A549 (cell line): ENCODE results near the gene EVPL. TPM values are rescaled to one million over a fixed set of nuclear protein-coding genes. Genes with fewer than 3 reads are reported as not detected.

Source experiments
- ATAC-seq, 2 experiments: fragments of 200-7000 bp in 1 of 2; fragments of >200 bp in 1 of 2; cut with Nextera tagmentation in 1 of 2; cut with Tn5 transposase in 1 of 2; 3 replicates each; pipeline versions ENCODE4 v1.8.0 to v1.9.1; 2018 to 2020; ENCODE audit warnings: mild to moderate bottlenecking in 1 of 2, moderate library complexity in 1 of 2
- CTCF ChIA-PET: fragments of 300-600 bp; sonication (Branson Sonifier 250); formaldehyde crosslinking; extraction: SDS; loops from one replicate; lab custom pipeline; 2021; ENCODE audit warnings: antibody characterized with exemption, inconsistent platforms; lab: Yijun Ruan, JAX
- POLR2A ChIA-PET: fragments of 350-600 bp; formaldehyde crosslinking; extraction: SDS; loops from one replicate; lab custom pipeline; 2021; ENCODE audit warnings: antibody characterized with exemption, inconsistent platforms; lab: Yijun Ruan, JAX
- DNase-seq, 2 experiments: peaks; one replicate each; pipeline versions ENCODE4 v3.0.0 to v3.0.0-alpha.2; 2011 to 2016; ENCODE audit warnings: low read depth in 1 of 2, low spot score in 1 of 2
- FAIRE-seq: peaks from 2 replicates; lab custom pipeline; 2011; peaks lifted over from hg19 to GRCh38; lab: Jason Lieb, UNC
- H3K27ac ChIP-seq, 2 experiments: fragments of >200 bp; sonication (Bioruptor Twin); formaldehyde crosslinking; 3 replicates each; pipeline ENCODE4 v1.5.1; 2016 to 2017
- H3K4me1 ChIP-seq: fragments of >200 bp; sonication (Bioruptor Twin); formaldehyde crosslinking; 3 replicates; pipeline ENCODE4 v1.6.1; 2016
- H3K4me2 ChIP-seq: fragments of >200 bp; sonication (Bioruptor Twin); formaldehyde crosslinking; 3 replicates; pipeline ENCODE4 v1.6.1; 2016
- H3K4me3 ChIP-seq: fragments of >200 bp; sonication (Bioruptor Twin); formaldehyde crosslinking; 3 replicates; pipeline ENCODE4 v1.5.1; 2016
- H3K9me3 ChIP-seq: fragments of >200 bp; sonication (Bioruptor Twin); formaldehyde crosslinking; 3 replicates; pipeline ENCODE4 v1.6.1; 2016
- ATOH8 ChIP-seq: fragments of 250-450 bp; sonication (Bioruptor Pico); IDR thresholded peaks from 2 replicates; pipeline ENCODE4 v1.5.0; 2020; ENCODE audit warnings: low read depth, mild to moderate bottlenecking, moderate library complexity
- BHLHE40 ChIP-seq: IDR thresholded peaks from 2 replicates; pipeline ENCODE4 v1.6.1; 2012; ENCODE audit warnings: low read depth, low read length, inconsistent platforms
- CBX2 ChIP-seq: fragments of 200-600 bp; sonication (generic); IDR thresholded peaks from 2 replicates; pipeline ENCODE4 v1.6.1; 2016; ENCODE audit warnings: low read depth, mild to moderate bottlenecking, borderline replicate concordance
- CHD4 ChIP-seq: fragments of 200-600 bp; sonication (generic); IDR thresholded peaks from 2 replicates; pipeline ENCODE4 v1.6.1; 2016; ENCODE audit warnings: antibody characterized with exemption, mild to moderate bottlenecking, borderline replicate concordance
- E2F6 ChIP-seq: IDR thresholded peaks from 2 replicates; pipeline ENCODE4 v1.6.1; 2012; ENCODE audit warnings: low read depth, borderline replicate concordance
- EHF ChIP-seq: fragments of 250-450 bp; sonication (Bioruptor Pico); IDR thresholded peaks from 2 replicates; pipeline ENCODE4 v1.5.0; 2020; ENCODE audit warnings: mild to moderate bottlenecking
- EP300 ChIP-seq, 2 experiments: fragments of >200 bp; sonication (Bioruptor Twin); formaldehyde crosslinking; IDR thresholded peaks; 2 replicates in 1 of 2; 3 replicates in 1 of 2; pipeline ENCODE4 v1.6.1; 2016 to 2017
- HOXB13 ChIP-seq: fragments of 250-450 bp; sonication (Bioruptor Pico); IDR thresholded peaks from 2 replicates; pipeline ENCODE4 v1.5.0; 2020; ENCODE audit warnings: low read depth, mild to moderate bottlenecking, moderate library complexity
- JUN ChIP-seq, 2 experiments: fragments of >200 bp; sonication (Bioruptor Twin); formaldehyde crosslinking; IDR thresholded peaks; 2 replicates in 1 of 2; 3 replicates in 1 of 2; pipeline ENCODE4 v1.6.1; 2016 to 2017
- JUNB ChIP-seq: fragments of >200 bp; sonication (Bioruptor Twin); formaldehyde crosslinking; IDR thresholded peaks from 2 replicates; pipeline ENCODE4 v1.6.1; 2016
- KDM5A ChIP-seq: fragments of 200-600 bp; sonication (generic); IDR thresholded peaks from 2 replicates; pipeline ENCODE4 v1.6.1; 2016; ENCODE audit warnings: antibody characterized with exemption, mild to moderate bottlenecking
- MAFK ChIP-seq: fragments of 450-650 bp; IDR thresholded peaks from 2 replicates; pipeline ENCODE4 v1.6.1; 2014; ENCODE audit not compliant: partially characterized antibody
- MAX ChIP-seq: IDR thresholded peaks from 2 replicates; pipeline ENCODE4 v1.6.1; 2012
- MAZ ChIP-seq: fragments of 150-350 bp; IDR thresholded peaks from 2 replicates; pipeline ENCODE4 v1.6.1; 2014; ENCODE audit warnings: antibody characterized with exemption, low read depth, low read length, borderline replicate concordance
- NFE2L2 ChIP-seq: fragments of 150-350 bp; conservative IDR thresholded peaks from 2 replicates; pipeline ENCODE4 v1.6.1; 2014; ENCODE audit warnings: low read length
- NR3C1 ChIP-seq: fragments of >200 bp; sonication (Bioruptor Twin); formaldehyde crosslinking; IDR thresholded peaks from 3 replicates; pipeline ENCODE4 v1.6.1; 2017
- RAD21 ChIP-seq, 2 experiments: fragments of >200 bp in 1 of 2; sonication (Bioruptor Twin) in 1 of 2; formaldehyde crosslinking in 1 of 2; IDR thresholded peaks in 1 of 2; conservative IDR thresholded peaks in 1 of 2; 2 replicates in 1 of 2; 3 replicates in 1 of 2; pipeline ENCODE4 v1.6.1; 2012 to 2018; ENCODE audit warnings: inconsistent platforms in 1 of 2
- RCOR1 ChIP-seq: fragments of 150-350 bp; IDR thresholded peaks from 2 replicates; pipeline ENCODE4 v1.6.1; 2014; ENCODE audit warnings: antibody characterized with exemption, low read length, low read depth
- RNF2 ChIP-seq: fragments of 200-600 bp; sonication (generic); IDR thresholded peaks from 2 replicates; pipeline ENCODE4 v1.6.1; 2016; ENCODE audit warnings: low read depth, mild to moderate bottlenecking, antibody characterized with exemption, moderate library complexity, borderline replicate concordance
- SMC3 ChIP-seq: fragments of >200 bp; sonication (Bioruptor Twin); formaldehyde crosslinking; IDR thresholded peaks from 3 replicates; pipeline ENCODE4 v1.6.1; 2018; ENCODE audit warnings: inconsistent platforms
- TFCP2L1 ChIP-seq: fragments of 250-450 bp; sonication (Bioruptor Pico); IDR thresholded peaks from 2 replicates; pipeline ENCODE4 v1.5.0; 2021; ENCODE audit warnings: mild to moderate bottlenecking
- USF2 ChIP-seq: fragments of 450-650 bp; IDR thresholded peaks from 2 replicates; pipeline ENCODE4 v1.6.1; 2014; ENCODE audit warnings: antibody characterized with exemption
- ZFP36 ChIP-seq: fragments of 450-650 bp; IDR thresholded peaks from 2 replicates; pipeline ENCODE4 v1.6.1; 2014; ENCODE audit warnings: borderline replicate concordance; ENCODE audit not compliant: partially characterized antibody
- ZNF302 ChIP-seq: fragments of 250-450 bp; sonication (Bioruptor Pico); IDR thresholded peaks from 2 replicates; pipeline ENCODE4 v1.9.0; 2021; ENCODE audit warnings: inconsistent platforms, mild to moderate bottlenecking, moderate library complexity
- ZSCAN20 ChIP-seq: fragments of 250-450 bp; sonication (Bioruptor Pico); IDR thresholded peaks from 2 replicates; pipeline ENCODE4 v1.8.0; 2022; ENCODE audit warnings: mild to moderate bottlenecking, moderate library complexity
- WGBS: methylation state at CpG from one replicate; pipeline ENCODE4 v1.1.6; 2017; ENCODE audit errors: missing lambda C conversion rate; 5-methylcytosine and 5-hydroxymethylcytosine counted together
- polyA plus RNA-seq, 4 experiments: library from polyadenylated mRNA; depleted of rRNA in 3 of 4; stranded (reverse); fragments of >200 nt; fragmentation: RNase III in 1 of 4; extraction: RNeasy Plus Mini Kit Qiagen cat#74134 plus additional on column Dnase treatment in 1 of 4; gene quantifications; 2 replicates in 3 of 4; 3 replicates in 1 of 4; pipeline ENCODE4 v1.2.3, GENCODE V29; 2011 to 2017
- TF ChIP-seq, protein P1 (sequence below): fragments of >200 bp; sonication (Bioruptor Twin); formaldehyde crosslinking; IDR thresholded peaks from 2 replicates; pipeline ENCODE4 v1.6.1; 2016
- TF ChIP-seq, protein P2 (sequence below): fragments of >200 bp; sonication (Bioruptor Twin); formaldehyde crosslinking; IDR thresholded peaks from 3 replicates; pipeline ENCODE4 v1.6.1; 2016
- TF ChIP-seq, protein P3 (sequence below): fragments of 250-450 bp; sonication (Bioruptor Pico); IDR thresholded peaks from 2 replicates; pipeline ENCODE4 v1.5.0; 2021; ENCODE audit warnings: mild to moderate bottlenecking, moderate library complexity, borderline replicate concordance

Gene EVPL
- polyA plus RNA-seq, 2 of the 4 experiments (the other 2 are of a cell fraction) = 4.1 to 13.9 TPM

DNA sequence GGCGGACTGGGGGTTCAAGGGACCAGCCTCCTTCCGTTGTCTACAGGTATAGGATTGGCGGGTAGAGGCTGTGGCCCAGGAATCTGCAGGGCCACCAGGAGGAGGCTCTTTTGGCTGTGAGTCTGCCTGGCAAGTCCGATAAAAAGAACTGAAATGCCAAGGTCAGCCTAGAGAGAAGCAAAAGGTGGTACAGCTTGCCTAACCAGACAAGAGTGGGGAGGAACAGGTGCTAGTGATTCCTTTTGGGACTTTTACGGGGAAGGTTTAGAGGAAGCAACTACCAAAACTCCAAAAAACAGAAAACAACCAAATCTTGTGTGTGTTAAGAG is 5.6 kb upstream of the EVPL start:
- FAIRE-seq = no peak
- TF ChIP-seq NR3C1 = no peak
- TF ChIP-seq ZNF302 (CRISPR knock-in tag) = no peak
- TF ChIP-seq, all 56 proteins: peak for 0
- ChIA-PET CTCF (interaction anchor here (0.7 to 23.8 kb wide), 7 partner anchors 8 to 247 kb away, joined by 3 to 357 read pairs (median 5); partner anchors contain the start of gene GALR2), POLR2A (interaction anchor here (1.9 kb wide), 1 partner anchor 40 kb away, joined by 4 read pairs; the partner anchor contains the start of gene SRP68)
- DNase-seq (no peak), ATAC-seq (no peak)
- Histone ChIP-seq H3K4me1 (peaks cover 16% of the 10 kb centered on the region), H3K27ac (no peak overlapping the region), H3K4me2 (no peak overlapping the region), H3K4me3 (no peak overlapping the region), H3K9me3 (no peaks in the 10 kb centered on the region)
- 90% methylated on average over 5 of the region's 5 CpGs for WGBS

- Histone ChIP-seq H3K27ac (no peak overlapping the region), H3K9me3 (no peaks in the 10 kb centered on the region), H3K4me1 (peaks cover 19% of the 10 kb centered on the region), H3K4me3 (no peak overlapping the region), H3K4me2 (no peak overlapping the region)
- CTCF ChIA-PET = interaction anchor here (0.7 to 23.8 kb wide), 9 partner anchors 9 to 248 kb away, joined by 3 to 357 read pairs (median 3); partner anchors contain the start of gene GALR2
- 83% methylated on average over 20 of the region's 20 CpGs for WGBS
- POLR2A ChIA-PET = no interaction called here
- ATAC-seq = peak; percentile 44 to 49
- DNase-seq = no peak
- no peak for TF ChIP-seq HOXB13 (CRISPR knock-in tag)
- TF ChIP-seq JUN (IDR thresholded peaks at IDR 0.05) = no peak
- TF ChIP-seq MAFK = no peak
- TF ChIP-seq CBX2 = no peak
- TF ChIP-seq RNF2 = no peak
- TF ChIP-seq, protein P1, sequence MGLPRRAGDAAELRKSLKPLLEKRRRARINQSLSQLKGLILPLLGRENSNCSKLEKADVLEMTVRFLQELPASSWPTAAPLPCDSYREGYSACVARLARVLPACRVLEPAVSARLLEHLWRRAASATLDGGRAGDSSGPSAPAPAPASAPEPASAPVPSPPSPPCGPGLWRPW = no peak
- TF ChIP-seq USF2 = no peak
- no peak for TF ChIP-seq MAZ
- no peak for TF ChIP-seq ZFP36
- no peak for TF ChIP-seq BHLHE40
- TF ChIP-seq JUNB = no peak
- no peak for TF ChIP-seq ATOH8 (CRISPR knock-in tag)
- TF ChIP-seq NFE2L2 = no peak
- no peak for TF ChIP-seq CHD4
- TF ChIP-seq SMC3 = no peak
- TF ChIP-seq EP300 (IDR thresholded peaks at IDR 0.05) = no peak
- no peak for TF ChIP-seq KDM5A
- no peak for TF ChIP-seq RCOR1
- TF ChIP-seq MAX = no peak
- TF ChIP-seq RAD21 (conservative IDR thresholded peaks at IDR 0.05 in 1 of 2, IDR thresholded peaks at IDR 0.05 in 1 of 2) = no peak
- no peak for FAIRE-seq
These were observed 5.1 kb upstream of the EVPL start for GRCh38 chr17:76032073-76032779.

DNA sequence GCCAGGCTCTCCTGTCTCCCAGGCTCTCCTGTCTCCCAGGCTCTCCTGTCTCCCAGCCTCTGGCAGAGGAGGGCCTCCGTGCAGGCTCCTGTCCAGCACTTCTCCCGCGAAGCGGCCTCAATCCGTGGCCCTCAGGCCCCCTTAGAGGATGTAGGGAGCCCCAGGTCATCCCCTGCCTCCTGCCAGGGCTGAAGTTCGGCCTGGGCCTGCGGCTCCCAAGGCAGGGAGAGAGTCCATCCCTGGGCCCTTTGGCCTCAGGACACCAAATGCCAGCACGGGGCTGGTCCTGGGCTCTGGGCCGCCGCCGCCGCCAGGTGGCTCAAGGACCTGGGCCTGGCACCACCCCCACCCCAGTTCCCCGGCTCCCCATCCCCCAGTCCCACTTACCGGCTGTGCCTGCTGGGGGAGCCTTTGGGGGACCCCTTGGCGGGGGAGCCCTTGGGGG is 370 bp downstream of the EVPL start:
- Histone ChIP-seq H3K4me1 (peaks cover 29% of the 10 kb centered on the region), H3K4me2 (peak overlapping the region; percentile 93), H3K27ac (peak overlapping the region; percentile 93), H3K9me3 (no peaks in the 10 kb centered on the region), H3K4me3 (peak overlapping the region; percentile 74)
- ChIA-PET POLR2A (no interaction called here), CTCF (interaction anchor here (1.0 to 23.8 kb wide), 6 partner anchors 14 to 273 kb away, joined by 3 to 357 read pairs (median 4); no protein-coding TSS in a partner anchor)
- ATAC-seq = peak; percentile 79 to 85
- DNase-seq = peak in 1 of 2 experiments; percentile 53
- FAIRE-seq = no peak
- WGBS = 2% methylated on average over 10 of the region's 15 CpGs
- TF ChIP-seq, protein P2, sequence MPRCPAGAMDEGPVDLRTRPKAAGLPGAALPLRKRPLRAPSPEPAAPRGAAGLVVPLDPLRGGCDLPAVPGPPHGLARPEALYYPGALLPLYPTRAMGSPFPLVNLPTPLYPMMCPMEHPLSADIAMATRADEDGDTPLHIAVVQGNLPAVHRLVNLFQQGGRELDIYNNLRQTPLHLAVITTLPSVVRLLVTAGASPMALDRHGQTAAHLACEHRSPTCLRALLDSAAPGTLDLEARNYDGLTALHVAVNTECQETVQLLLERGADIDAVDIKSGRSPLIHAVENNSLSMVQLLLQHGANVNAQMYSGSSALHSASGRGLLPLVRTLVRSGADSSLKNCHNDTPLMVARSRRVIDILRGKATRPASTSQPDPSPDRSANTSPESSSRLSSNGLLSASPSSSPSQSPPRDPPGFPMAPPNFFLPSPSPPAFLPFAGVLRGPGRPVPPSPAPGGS = no peak
- TF ChIP-seq TFCP2L1 (CRISPR knock-in tag) = no peak
- 0 out of 2 replicates have a peak, but pooled peaks have one; percentile 5 for TF ChIP-seq MAX
- no peak for TF ChIP-seq ZSCAN20 (CRISPR knock-in tag)
- TF ChIP-seq, protein P3, sequence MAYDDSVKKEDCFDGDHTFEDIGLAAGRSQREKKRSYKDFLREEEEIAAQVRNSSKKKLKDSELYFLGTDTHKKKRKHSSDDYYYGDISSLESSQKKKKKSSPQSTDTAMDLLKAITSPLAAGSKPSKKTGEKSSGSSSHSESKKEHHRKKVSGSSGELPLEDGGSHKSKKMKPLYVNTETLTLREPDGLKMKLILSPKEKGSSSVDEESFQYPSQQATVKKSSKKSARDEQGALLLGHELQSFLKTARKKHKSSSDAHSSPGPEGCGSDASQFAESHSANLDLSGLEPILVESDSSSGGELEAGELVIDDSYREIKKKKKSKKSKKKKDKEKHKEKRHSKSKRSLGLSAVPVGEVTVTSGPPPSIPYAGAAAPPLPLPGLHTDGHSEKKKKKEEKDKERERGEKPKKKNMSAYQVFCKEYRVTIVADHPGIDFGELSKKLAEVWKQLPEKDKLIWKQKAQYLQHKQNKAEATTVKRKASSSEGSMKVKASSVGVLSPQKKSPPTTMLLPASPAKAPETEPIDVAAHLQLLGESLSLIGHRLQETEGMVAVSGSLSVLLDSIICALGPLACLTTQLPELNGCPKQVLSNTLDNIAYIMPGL (CRISPR knock-in tag) = no peak
- 0 out of 2 replicates have a peak, but pooled peaks have one; percentile 14 for TF ChIP-seq E2F6
- TF ChIP-seq RAD21 (conservative IDR thresholded peaks at IDR 0.05 in 1 of 2, IDR thresholded peaks at IDR 0.05 in 1 of 2) = peak in 1 of 2 experiments; percentile 31; a peak in 1 of 5 replicates
- TF ChIP-seq EHF = no peak
